Body of pancreas (tissue), 4 donors: Measurements from ENCODE around the gene BSX. TPM values are rescaled to one million over a fixed set of nuclear protein-coding genes. Genes with fewer than 3 reads are reported as not detected.

Experiments used
- ATAC-seq: fragments of 150-250 bp; one replicate; pipeline ENCODE4 v1.9.1; 2016
- DNase-seq, 4 donors: peaks; one replicate each; pipeline ENCODE4 v3.0.0-alpha.2; 2019
- H3K27ac ChIP-seq, 4 donors: fragments of 200-600 bp; sonication (generic); 1 replicate in 3 of 4; 2 replicates in 1 of 4; pipeline versions ENCODE4 v1.5.1 to v1.6.1; 2016 to 2019; ENCODE audit warnings: mild to moderate bottlenecking in 1 of 4, mixed read lengths in 1 of 4, moderate library complexity in 1 of 4
- H3K27me3 ChIP-seq, 2 donors: fragments of 200-600 bp; sonication (generic); one replicate each; pipeline ENCODE4 v1.6.0; 2016; ENCODE audit warnings: mild to moderate bottlenecking in 1 of 2
- H3K36me3 ChIP-seq, 2 donors: fragments of 200-600 bp; sonication (generic); replicated peaks in 1 of 2; 2 replicates each; pipeline ENCODE4 v1.5.1; 2016; ENCODE audit warnings: low read depth in 2 of 2; ENCODE audit not compliant: insufficient read depth in 1 of 2
- H3K4me1 ChIP-seq: fragments of 200-600 bp; sonication (generic); one replicate; pipeline ENCODE4 v1.6.0; 2016
- H3K4me3 ChIP-seq, 2 donors: fragments of 200-600 bp; sonication (generic); 1 replicate in 1 of 2; 2 replicates in 1 of 2; pipeline ENCODE4 v1.5.1; 2016 to 2019
- H3K9me3 ChIP-seq, 3 donors: fragments of 200-600 bp; sonication (generic); 1 replicate in 2 of 3; 2 replicates in 1 of 3; pipeline ENCODE4 v1.5.1; 2016
- CTCF ChIP-seq, 7 experiments: fragments of 450-650 bp in 4 of 7; fragments of 200-600 bp in 3 of 7; sonication (generic) in 3 of 7; IDR thresholded peaks; one replicate each; pipeline ENCODE4 v1.5.1; 2016 to 2019; ENCODE audit warnings: antibody characterized with exemption in 7 of 7
- POLR2A ChIP-seq, 3 donors: fragments of 450-650 bp; IDR thresholded peaks; one replicate each; pipeline ENCODE4 v1.6.1; 2016; ENCODE audit warnings: antibody characterized with exemption in 3 of 3, mild to moderate bottlenecking in 2 of 3
- WGBS, 2 donors: methylation state at CpG; one replicate each; pipeline ENCODE4 v1.1.5; 2017; 5-methylcytosine and 5-hydroxymethylcytosine counted together
- intact Hi-C: fragments of 100-400 bp; cut with DNase I; formaldehyde crosslinking; loops from one replicate; pipeline ENCODE4 v1.15.1; 2023
- total RNA-seq, 2 donors: library from RNA; depleted of rRNA; stranded (reverse); fragments of >200 nt; gene quantifications; one replicate each; pipeline ENCODE4 v1.1.0, GENCODE V29; 2016

The BSX gene
- not detected for total RNA-seq

GRCh38 chr11:122981388-122982264 is at the start of gene BSX:
Gene BSX, minus strand, starts transcription at chr11:122981834. Its CDS starts 163 bp downstream, at chr11:122981671.
- 5 to 6% methylated on average over 29 to 35 of the region's 35 CpGs for WGBS, 2 donors
- Histone ChIP-seq H3K27ac (no peak within 1 kb of the TSS), H3K27me3 (peaks cover 0 to 59% of the 10 kb centered on the region in 2 donors), H3K4me1 (peaks cover 21% of the 10 kb centered on the region), H3K9me3 (no peaks in the 10 kb centered on the region), H3K36me3 (no peaks in the 10 kb centered on the region), H3K4me3 (no peak within 1 kb of the TSS)
- ATAC-seq = peak; percentile 78
- TF ChIP-seq CTCF (IDR thresholded peaks at IDR 0.05) (no peak), POLR2A (IDR thresholded peaks at IDR 0.05) (no peak)
- DNase-seq = peak; percentile 54 to 72 (median 65)
- intact Hi-C loops = no loop called here

- Histone ChIP-seq H3K9me3 (no peaks in the 10 kb centered on the region), H3K4me3 (no peak overlapping the region), H3K27me3 (no peaks in the 10 kb centered on the region), H3K4me1 (no peaks in the 10 kb centered on the region), H3K27ac (no peak overlapping the region), H3K36me3 (no peaks in the 10 kb centered on the region)
- TF ChIP-seq POLR2A (IDR thresholded peaks at IDR 0.05) (no peak), CTCF (IDR thresholded peaks at IDR 0.05) (no peak)
- ATAC-seq (no peak), DNase-seq (no peak)
- intact Hi-C loops = no loop called here
- 37 to 54% methylated on average over 3 to 4 of the region's 4 CpGs for WGBS, 2 donors
These were observed 48.9 kb upstream of the BSX start for GRCh38 chr11:123030517-123030916.

- Histone ChIP-seq H3K9me3 (no peaks in the 10 kb centered on the region), H3K4me3 (no peak overlapping the region), H3K27ac (no peak overlapping the region), H3K36me3 (no peaks in the 10 kb centered on the region), H3K27me3 (no peaks in the 10 kb centered on the region), H3K4me1 (peaks cover 3% of the 10 kb centered on the region)
- intact Hi-C loops = loop anchor here (10.0 kb wide), 1 partner anchor 156 kb away; no protein-coding TSS in a partner anchor
- TF ChIP-seq POLR2A (IDR thresholded peaks at IDR 0.05) (no peak), CTCF (IDR thresholded peaks at IDR 0.05) (peak in 3 of 7 experiments; percentile 10 to 27 (median 17))
- WGBS, 2 donors = 42 to 67% methylated on average over 2 of the region's 2 CpGs
- DNase-seq (peak in 2 of 4 donors; percentile 9 to 16), ATAC-seq (no peak)
These were observed 39.3 kb upstream of the BSX start for GRCh38 chr11:123020968-123021367.

GRCh38 chr11:123018702-123019101 is 37.1 kb upstream of the BSX start:
- no peaks in the 10 kb centered on the region for H3K27me3 ChIP-seq
- no peaks in the 10 kb centered on the region for H3K9me3 ChIP-seq
- intact Hi-C loops = no loop called here
- H3K4me1 ChIP-seq = peaks cover 3% of the 10 kb centered on the region
- ATAC-seq (no peak), DNase-seq (no peak)
- TF ChIP-seq CTCF (IDR thresholded peaks at IDR 0.05) (no peak), POLR2A (IDR thresholded peaks at IDR 0.05) (no peak)
- WGBS, 2 donors = 71 to 79% methylated on average over 7 to 9 of the region's 9 CpGs
- no peak overlapping the region for H3K27ac ChIP-seq
- H3K4me3 ChIP-seq = no peak overlapping the region
- H3K36me3 ChIP-seq = no peaks in the 10 kb centered on the region
